ENCODE measurements around the gene SAMM50. TPM values are rescaled to one million over a fixed set of nuclear protein-coding genes. Genes with fewer than 3 reads are reported as not detected.

The SAMM50 gene
- total RNA-seq, 1 experiment from 2014 or later, result 55.3 TPM

DNA sequence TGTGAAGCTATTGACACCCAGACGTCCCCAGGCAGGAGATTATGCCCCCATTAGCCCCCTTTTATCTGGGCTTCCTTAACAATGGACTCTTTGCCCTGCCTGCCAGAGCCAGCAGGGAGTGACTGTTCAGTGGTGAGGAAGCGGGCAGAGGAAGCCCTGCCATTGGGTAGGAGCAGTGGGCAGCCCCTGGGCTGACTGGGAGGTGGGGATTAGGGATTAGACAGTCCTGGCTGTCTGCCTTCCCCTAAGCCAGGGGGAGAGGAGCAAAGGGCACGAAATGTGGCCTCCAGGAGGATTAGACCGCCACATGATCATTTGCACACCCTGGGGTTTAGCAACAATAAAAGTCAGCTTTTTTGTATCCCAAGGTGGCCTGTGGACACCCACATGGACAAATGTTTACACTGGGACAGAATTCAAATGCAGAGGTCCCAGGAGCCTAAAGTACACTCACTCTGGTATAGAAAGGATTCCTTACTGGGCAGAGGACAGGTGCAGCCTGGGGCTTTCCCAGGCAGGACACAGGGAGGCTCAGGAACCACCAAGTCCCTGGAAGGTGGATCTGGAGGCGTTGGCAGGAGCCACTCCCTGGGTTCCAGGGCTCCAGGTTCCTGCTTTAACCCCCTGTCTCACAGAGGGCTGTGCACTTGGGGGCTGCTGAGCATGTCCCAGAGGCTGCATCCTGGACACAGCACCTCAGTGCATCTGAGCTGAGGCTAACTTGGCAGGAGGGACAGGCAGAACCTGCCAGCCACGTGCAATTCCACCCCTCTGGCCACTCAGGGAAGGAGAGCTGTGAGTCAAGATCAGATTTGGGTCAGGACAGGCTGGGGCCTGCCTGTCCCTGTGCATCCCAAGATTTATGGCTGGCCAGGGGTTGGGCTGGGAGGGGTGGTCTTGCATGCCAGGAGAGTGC lies 29.6 kb upstream of the SAMM50 start:
- H3K36me3 Mint-ChIP-seq (ENCODE audit: insufficient read depth, unreplicated experiment), result peaks cover 34% of the 10 kb centered on the region
- H3K27ac Mint-ChIP-seq (ENCODE audit: unreplicated experiment), result no peak overlapping the region
- DNase-seq, result no peak
- H3K4me1 Mint-ChIP-seq (ENCODE audit: low read depth, unreplicated experiment), result peaks cover 39% of the 10 kb centered on the region
- peak overlapping the region; percentile 91 for H3K4me3 Mint-ChIP-seq (ENCODE audit: low read depth, unreplicated experiment)
- intact Hi-C loops (cut with micrococcal nuclease; ENCODE audit: unreplicated experiment), result no loop called here
- TSS peak; percentile 43 for BruUV-seq (replicated peaks)
- no peaks in the 10 kb centered on the region for H3K27me3 Mint-ChIP-seq (ENCODE audit: unreplicated experiment)
- TF ChIP-seq, protein P1, sequence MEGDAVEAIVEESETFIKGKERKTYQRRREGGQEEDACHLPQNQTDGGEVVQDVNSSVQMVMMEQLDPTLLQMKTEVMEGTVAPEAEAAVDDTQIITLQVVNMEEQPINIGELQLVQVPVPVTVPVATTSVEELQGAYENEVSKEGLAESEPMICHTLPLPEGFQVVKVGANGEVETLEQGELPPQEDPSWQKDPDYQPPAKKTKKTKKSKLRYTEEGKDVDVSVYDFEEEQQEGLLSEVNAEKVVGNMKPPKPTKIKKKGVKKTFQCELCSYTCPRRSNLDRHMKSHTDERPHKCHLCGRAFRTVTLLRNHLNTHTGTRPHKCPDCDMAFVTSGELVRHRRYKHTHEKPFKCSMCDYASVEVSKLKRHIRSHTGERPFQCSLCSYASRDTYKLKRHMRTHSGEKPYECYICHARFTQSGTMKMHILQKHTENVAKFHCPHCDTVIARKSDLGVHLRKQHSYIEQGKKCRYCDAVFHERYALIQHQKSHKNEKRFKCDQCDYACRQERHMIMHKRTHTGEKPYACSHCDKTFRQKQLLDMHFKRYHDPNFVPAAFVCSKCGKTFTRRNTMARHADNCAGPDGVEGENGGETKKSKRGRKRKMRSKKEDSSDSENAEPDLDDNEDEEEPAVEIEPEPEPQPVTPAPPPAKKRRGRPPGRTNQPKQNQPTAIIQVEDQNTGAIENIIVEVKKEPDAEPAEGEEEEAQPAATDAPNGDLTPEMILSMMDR (IDR thresholded peaks at IDR 0.05; ENCODE audit: unreplicated experiment), result no peak
- CTCF ChIA-PET, result interaction anchor here (1.4 kb wide), 1 partner anchor 44 kb away, joined by 4 read pairs; no protein-coding TSS in a partner anchor
- H3K9me3 Mint-ChIP-seq (ENCODE audit: low read depth, unreplicated experiment), result no peaks in the 10 kb centered on the region

DNA sequence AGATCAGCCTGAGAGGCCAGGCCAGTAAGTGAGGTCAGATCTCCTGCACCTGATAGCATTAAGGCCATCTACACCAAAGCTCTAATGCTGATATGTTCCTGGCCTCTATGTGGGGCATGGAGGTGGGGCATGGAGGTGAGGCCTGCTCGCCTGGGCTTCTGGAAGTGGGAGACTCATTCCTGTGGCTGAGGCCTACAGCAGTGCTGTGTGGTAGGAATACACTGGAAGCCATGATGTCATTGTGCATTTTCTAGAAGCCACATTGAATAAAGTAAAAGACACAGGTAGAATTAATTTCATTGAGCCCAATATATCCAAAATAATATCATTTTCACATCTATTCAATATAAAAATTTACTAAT lies 28.9 kb upstream of the SAMM50 start:
- intact Hi-C loops (cut with micrococcal nuclease; ENCODE audit: unreplicated experiment), result no loop called here
- Mint-ChIP-seq H3K9me3 (ENCODE audit: low read depth, unreplicated experiment) (no peaks in the 10 kb centered on the region), H3K27ac (ENCODE audit: unreplicated experiment) (no peak overlapping the region), H3K36me3 (ENCODE audit: insufficient read depth, unreplicated experiment) (peaks cover 36% of the 10 kb centered on the region), H3K4me1 (ENCODE audit: low read depth, unreplicated experiment) (peaks cover 32% of the 10 kb centered on the region), H3K4me3 (ENCODE audit: low read depth, unreplicated experiment) (no peak overlapping the region), H3K27me3 (ENCODE audit: unreplicated experiment) (no peaks in the 10 kb centered on the region)
- no TSS peak for BruUV-seq (replicated peaks)
- no peak for DNase-seq
- CTCF ChIA-PET, result interaction anchor here (1.4 kb wide), 1 partner anchor 45 kb away, joined by 4 read pairs; no protein-coding TSS in a partner anchor
- TF ChIP-seq, protein P1 (IDR thresholded peaks at IDR 0.05; ENCODE audit: unreplicated experiment), result no peak

DNA sequence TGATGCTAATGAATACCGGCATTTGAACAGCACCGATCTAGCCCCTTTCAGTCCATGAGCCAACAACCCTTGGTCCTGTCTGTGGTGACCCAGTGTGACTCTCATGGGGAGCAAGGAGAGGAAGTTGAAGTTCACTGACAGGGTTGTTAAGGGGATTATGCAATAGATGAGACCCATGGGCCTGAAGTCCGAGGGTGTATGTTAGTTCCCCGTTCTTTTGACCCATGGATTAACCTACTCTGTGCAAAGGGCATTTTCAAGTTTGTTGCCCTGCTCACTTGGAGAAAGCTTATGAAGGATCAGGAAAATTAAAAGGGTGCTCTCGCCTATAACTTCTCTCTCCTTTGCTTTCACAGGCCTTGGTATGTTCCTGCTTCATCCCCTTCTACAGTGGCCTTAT lies 26.8 kb upstream of the SAMM50 start:
- Mint-ChIP-seq H3K4me3 (ENCODE audit: low read depth, unreplicated experiment) (no peak overlapping the region), H3K9me3 (ENCODE audit: low read depth, unreplicated experiment) (no peaks in the 10 kb centered on the region), H3K36me3 (ENCODE audit: insufficient read depth, unreplicated experiment) (peaks cover 30% of the 10 kb centered on the region), H3K27ac (ENCODE audit: unreplicated experiment) (no peak overlapping the region), H3K4me1 (ENCODE audit: low read depth, unreplicated experiment) (peaks cover 11% of the 10 kb centered on the region), H3K27me3 (ENCODE audit: unreplicated experiment) (no peaks in the 10 kb centered on the region)
- CTCF ChIA-PET, result no interaction called here
- BruUV-seq (replicated peaks), result no TSS peak
- intact Hi-C loops (cut with micrococcal nuclease; ENCODE audit: unreplicated experiment), result no loop called here
- no peak for DNase-seq
- TF ChIP-seq, protein P1 (IDR thresholded peaks at IDR 0.05; ENCODE audit: unreplicated experiment), result no peak

DNA sequence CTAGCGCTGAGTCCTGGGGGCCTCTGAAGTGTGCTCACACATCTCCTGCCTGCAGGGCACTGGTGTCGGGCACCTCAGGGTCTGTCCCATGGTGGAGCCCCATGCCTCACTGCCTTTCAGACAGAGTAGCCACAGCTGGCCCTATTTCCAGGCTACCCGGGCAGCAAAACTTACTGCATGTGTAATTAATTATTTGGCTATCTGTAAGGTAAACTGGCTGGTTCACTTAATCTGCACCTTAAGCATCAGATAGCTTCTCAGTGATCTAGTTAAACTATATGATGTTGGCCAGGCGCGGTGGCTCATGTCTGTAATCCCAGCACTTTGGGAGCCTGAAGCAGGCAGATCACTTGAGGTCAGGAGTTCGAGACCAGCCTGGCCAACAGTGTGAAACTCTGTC lies 26.3 kb upstream of the SAMM50 start:
- DNase-seq, result no peak
- TF ChIP-seq, protein P1 (IDR thresholded peaks at IDR 0.05; ENCODE audit: unreplicated experiment), result no peak
- intact Hi-C loops (cut with micrococcal nuclease; ENCODE audit: unreplicated experiment), result no loop called here
- Mint-ChIP-seq H3K27ac (ENCODE audit: unreplicated experiment) (no peak overlapping the region), H3K4me1 (ENCODE audit: low read depth, unreplicated experiment) (peaks cover 11% of the 10 kb centered on the region), H3K36me3 (ENCODE audit: insufficient read depth, unreplicated experiment) (peaks cover 26% of the 10 kb centered on the region), H3K27me3 (ENCODE audit: unreplicated experiment) (no peaks in the 10 kb centered on the region), H3K9me3 (ENCODE audit: low read depth, unreplicated experiment) (no peaks in the 10 kb centered on the region), H3K4me3 (ENCODE audit: low read depth, unreplicated experiment) (no peak overlapping the region)
- CTCF ChIA-PET, result no interaction called here
- no TSS peak for BruUV-seq (replicated peaks)
